ENCODE measurements around the gene CHST15. TPM values are rescaled to one million over a fixed set of nuclear protein-coding genes. Genes with fewer than 3 reads are reported as not detected.
A peak's percentile ranks its signal among the peaks of the same experiment; 100 is the strongest.

Gene CHST15
- total and polyA plus RNA-seq, 4 donors = 2.9 to 16.5 (median 6.4) TPM

GRCh38 chr10:124083740-124084397 lies 9.5 kb downstream of the CHST15 start:
- WGBS = 82% methylated on average over 16 of the region's 16 CpGs
- no peaks in the 10 kb centered on the region for H3K9me3 ChIP-seq (ENCODE audit: control insufficient read depth in 4 of 4, low read length in 3 of 4)
- DNase-seq (ENCODE audit: low spot score) = no peak
- no peak overlapping the region for H3K4me3 ChIP-seq (ENCODE audit: low read depth in 1 of 3, low read length in 3 of 3)
- TF ChIP-seq YY1 (IDR thresholded peaks at IDR 0.05) (no peak), FOXA2 (IDR thresholded peaks at IDR 0.05) (no peak), GABPA (IDR thresholded peaks at IDR 0.05 in 1 of 2, conservative IDR thresholded peaks at IDR 0.05 in 1 of 2) (no peak), REST (IDR thresholded peaks at IDR 0.05) (no peak), EGR1 (IDR thresholded peaks at IDR 0.05; ENCODE audit: low read depth in 2 of 2) (no peak), MAX (IDR thresholded peaks at IDR 0.05) (no peak), NR2F2 (IDR thresholded peaks at IDR 0.05) (peak; percentile 75), HNF4A (conservative IDR thresholded peaks at IDR 0.05) (no peak), TAF1 (conservative IDR thresholded peaks at IDR 0.05) (no peak), CTCF (IDR thresholded peaks at IDR 0.05; ENCODE audit: low read depth, low read length, missing input control) (no peak), JUND (IDR thresholded peaks at IDR 0.05) (no peak), HNF4G (IDR thresholded peaks at IDR 0.05) (no peak), RXRA (IDR thresholded peaks at IDR 0.05) (peak; percentile 55 to 57), ATF3 (IDR thresholded peaks at IDR 0.05) (no peak), FOXA1 (IDR thresholded peaks at IDR 0.05) (no peak), RAD21 (IDR thresholded peaks at IDR 0.05) (no peak), ZBTB33 (IDR thresholded peaks at IDR 0.05) (no peak), SP1 (IDR thresholded peaks at IDR 0.05) (peak; percentile 49)
- no peak overlapping the region for H3K9ac ChIP-seq (ENCODE audit: low read depth in 1 of 2, low read length in 2 of 2)
- H3K27me3 ChIP-seq (ENCODE audit: control insufficient read depth in 4 of 4, insufficient read depth in 4 of 4, low read length in 3 of 4) = no peaks in the 10 kb centered on the region
- H3K27ac ChIP-seq (ENCODE audit: low read depth in 1 of 2, low read length in 2 of 2) = peak overlapping the region; percentile 63 to 66
- no peaks in the 10 kb centered on the region for H3K4me1 ChIP-seq (ENCODE audit: control insufficient read depth in 4 of 4, insufficient read depth in 4 of 4, low read length in 3 of 4)
- H3K36me3 ChIP-seq (ENCODE audit: control insufficient read depth in 4 of 4, insufficient read depth in 3 of 4, low read depth in 1 of 4, low read length in 3 of 4) = no peaks in the 10 kb centered on the region
